ENCODE results near the gene LAMTOR1. TPM values are rescaled to one million over a fixed set of nuclear protein-coding genes. Genes with fewer than 3 reads are reported as not detected.

The LAMTOR1 gene
- total RNA-seq, 1 donor from 2014 or later = 70.5 TPM

GRCh38 chr11:72100462-72100861 is 2.6 kb downstream of the LAMTOR1 start:
- TF ChIP-seq CTCF (IDR thresholded peaks at IDR 0.05) = no peak
- Mint-ChIP-seq H3K36me3 (ENCODE audit: low read depth) (peaks cover 8% of the 10 kb centered on the region), H3K27ac (ENCODE audit: unreplicated experiment) (no peak overlapping the region), H3K27me3 (ENCODE audit: low read depth) (no peaks in the 10 kb centered on the region), H3K4me1 (ENCODE audit: low read depth) (peaks cover 37% of the 10 kb centered on the region), H3K4me3 (ENCODE audit: unreplicated experiment) (no peak overlapping the region), H3K9me3 (ENCODE audit: low read depth) (no peaks in the 10 kb centered on the region)
- no peak for DNase-seq (ENCODE audit: low spot score)

- Mint-ChIP-seq H3K27ac (ENCODE audit: unreplicated experiment) (no peak overlapping the region), H3K36me3 (ENCODE audit: low read depth) (peaks cover 8% of the 10 kb centered on the region), H3K4me3 (ENCODE audit: unreplicated experiment) (no peak overlapping the region), H3K27me3 (ENCODE audit: low read depth) (no peaks in the 10 kb centered on the region), H3K4me1 (ENCODE audit: low read depth) (peaks cover 37% of the 10 kb centered on the region), H3K9me3 (ENCODE audit: low read depth) (no peaks in the 10 kb centered on the region)
- no peak for TF ChIP-seq CTCF (IDR thresholded peaks at IDR 0.05)
- DNase-seq (ENCODE audit: low spot score) = no peak
These were observed 3.1 kb downstream of the LAMTOR1 start for GRCh38 chr11:72100009-72100408.

GRCh38 chr11:72098741-72099140 is 4.4 kb downstream of the LAMTOR1 start:
- Mint-ChIP-seq H3K27me3 (ENCODE audit: low read depth) (no peaks in the 10 kb centered on the region), H3K4me3 (ENCODE audit: unreplicated experiment) (no peak overlapping the region), H3K4me1 (ENCODE audit: low read depth) (peaks cover 29% of the 10 kb centered on the region), H3K9me3 (ENCODE audit: low read depth) (no peaks in the 10 kb centered on the region), H3K27ac (ENCODE audit: unreplicated experiment) (no peak overlapping the region), H3K36me3 (ENCODE audit: low read depth) (peaks cover 10% of the 10 kb centered on the region)
- no peak for DNase-seq (ENCODE audit: low spot score)
- TF ChIP-seq CTCF (IDR thresholded peaks at IDR 0.05) = no peak

GRCh38 chr11:72091292-72091691 is 11.8 kb downstream of the LAMTOR1 start:
- no peaks in the 10 kb centered on the region for H3K9me3 Mint-ChIP-seq (ENCODE audit: low read depth)
- H3K27me3 Mint-ChIP-seq (ENCODE audit: low read depth) = no peaks in the 10 kb centered on the region
- H3K27ac Mint-ChIP-seq (ENCODE audit: unreplicated experiment) = peak overlapping the region; percentile 14
- DNase-seq (ENCODE audit: low spot score) = no peak
- H3K4me3 Mint-ChIP-seq (ENCODE audit: unreplicated experiment) = no peak overlapping the region
- H3K36me3 Mint-ChIP-seq (ENCODE audit: low read depth) = peaks cover 3% of the 10 kb centered on the region
- TF ChIP-seq CTCF (IDR thresholded peaks at IDR 0.05) = peak; percentile 87
- H3K4me1 Mint-ChIP-seq (ENCODE audit: low read depth) = no peaks in the 10 kb centered on the region

GRCh38 chr11:72088076-72088808 is 14.9 kb downstream of the LAMTOR1 start:
- Mint-ChIP-seq H3K4me1 (ENCODE audit: low read depth) (no peaks in the 10 kb centered on the region), H3K4me3 (ENCODE audit: unreplicated experiment) (no peak overlapping the region), H3K27ac (ENCODE audit: unreplicated experiment) (no peak overlapping the region), H3K9me3 (ENCODE audit: low read depth) (no peaks in the 10 kb centered on the region), H3K36me3 (ENCODE audit: low read depth) (peaks cover 1% of the 10 kb centered on the region), H3K27me3 (ENCODE audit: low read depth) (no peaks in the 10 kb centered on the region)
- DNase-seq (ENCODE audit: low spot score) = no peak
- TF ChIP-seq CTCF (IDR thresholded peaks at IDR 0.05) = no peak
